ENCODE data around the gene RAF1.

DNA sequence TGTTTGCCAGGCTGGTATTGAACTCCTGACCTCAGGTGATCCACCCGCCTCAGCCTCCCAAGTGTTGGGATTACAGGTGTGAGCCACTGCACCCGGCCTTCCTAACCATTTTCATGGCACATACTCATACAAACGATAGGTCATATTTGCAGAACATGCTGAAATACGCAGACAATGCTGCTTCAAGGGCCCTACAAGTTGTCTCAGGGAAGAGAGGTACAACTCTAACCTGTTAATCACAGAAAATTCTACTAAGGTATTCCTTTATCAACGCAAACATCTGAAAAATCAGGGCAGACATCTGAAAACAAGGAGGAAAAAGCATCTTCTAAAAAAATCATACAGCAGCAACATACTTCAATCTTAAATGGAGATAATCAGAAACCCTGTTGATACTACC is 39.9 kb downstream of the RAF1 start:
- TF ChIP-seq EP300 (IDR thresholded peaks at IDR 0.05; ENCODE audit: low read depth in 2 of 2, low read length in 2 of 2) (no peak), EP300 (CRISPR knock-in tag; IDR thresholded peaks at IDR 0.05; ENCODE audit: borderline replicate concordance) (no peak), ZBTB4 (CRISPR knock-in tag; IDR thresholded peaks at IDR 0.05; ENCODE audit: borderline replicate concordance) (no peak), AKAP8 (CRISPR knock-in tag; IDR thresholded peaks at IDR 0.05) (no peak), ZBTB7B (CRISPR knock-in tag; IDR thresholded peaks at IDR 0.05) (no peak), EZH2 (conservative IDR thresholded peaks at IDR 0.05; ENCODE audit: low read depth, low read length) (no peak), ZNF12 (CRISPR knock-in tag; IDR thresholded peaks at IDR 0.05) (no peak), TOE1 (CRISPR knock-in tag; IDR thresholded peaks at IDR 0.05) (no peak), HMGA1 (CRISPR knock-in tag; conservative IDR thresholded peaks at IDR 0.05) (no peak), ZNF205 (CRISPR knock-in tag; IDR thresholded peaks at IDR 0.05) (no peak), DBP (CRISPR knock-in tag; IDR thresholded peaks at IDR 0.05; ENCODE audit: not compliant biosample characterization) (no peak), MLX (CRISPR knock-in tag; IDR thresholded peaks at IDR 0.05) (no peak)
- TF ChIP-seq, protein P1, sequence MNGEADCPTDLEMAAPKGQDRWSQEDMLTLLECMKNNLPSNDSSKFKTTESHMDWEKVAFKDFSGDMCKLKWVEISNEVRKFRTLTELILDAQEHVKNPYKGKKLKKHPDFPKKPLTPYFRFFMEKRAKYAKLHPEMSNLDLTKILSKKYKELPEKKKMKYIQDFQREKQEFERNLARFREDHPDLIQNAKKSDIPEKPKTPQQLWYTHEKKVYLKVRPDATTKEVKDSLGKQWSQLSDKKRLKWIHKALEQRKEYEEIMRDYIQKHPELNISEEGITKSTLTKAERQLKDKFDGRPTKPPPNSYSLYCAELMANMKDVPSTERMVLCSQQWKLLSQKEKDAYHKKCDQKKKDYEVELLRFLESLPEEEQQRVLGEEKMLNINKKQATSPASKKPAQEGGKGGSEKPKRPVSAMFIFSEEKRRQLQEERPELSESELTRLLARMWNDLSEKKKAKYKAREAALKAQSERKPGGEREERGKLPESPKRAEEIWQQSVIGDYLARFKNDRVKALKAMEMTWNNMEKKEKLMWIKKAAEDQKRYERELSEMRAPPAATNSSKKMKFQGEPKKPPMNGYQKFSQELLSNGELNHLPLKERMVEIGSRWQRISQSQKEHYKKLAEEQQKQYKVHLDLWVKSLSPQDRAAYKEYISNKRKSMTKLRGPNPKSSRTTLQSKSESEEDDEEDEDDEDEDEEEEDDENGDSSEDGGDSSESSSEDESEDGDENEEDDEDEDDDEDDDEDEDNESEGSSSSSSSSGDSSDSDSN (CRISPR knock-in tag; IDR thresholded peaks at IDR 0.05), result no peak
- TF ChIP-seq, protein P2, sequence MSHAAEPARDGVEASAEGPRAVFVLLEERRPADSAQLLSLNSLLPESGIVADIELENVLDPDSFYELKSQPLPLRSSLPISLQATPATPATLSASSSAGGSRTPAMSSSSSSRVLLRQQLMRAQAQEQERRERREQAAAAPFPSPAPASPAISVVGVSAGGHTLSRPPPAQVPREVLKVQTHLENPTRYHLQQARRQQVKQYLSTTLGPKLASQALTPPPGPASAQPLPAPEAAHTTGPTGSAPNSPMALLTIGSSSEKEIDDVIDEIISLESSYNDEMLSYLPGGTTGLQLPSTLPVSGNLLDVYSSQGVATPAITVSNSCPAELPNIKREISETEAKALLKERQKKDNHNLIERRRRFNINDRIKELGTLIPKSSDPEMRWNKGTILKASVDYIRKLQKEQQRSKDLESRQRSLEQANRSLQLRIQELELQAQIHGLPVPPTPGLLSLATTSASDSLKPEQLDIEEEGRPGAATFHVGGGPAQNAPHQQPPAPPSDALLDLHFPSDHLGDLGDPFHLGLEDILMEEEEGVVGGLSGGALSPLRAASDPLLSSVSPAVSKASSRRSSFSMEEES (CRISPR knock-in tag; IDR thresholded peaks at IDR 0.05), result no peak
